HL-60 (cell line): ENCODE measurements around the gene GAS2.

ENCODE experiments used
- DNase-seq, 2 experiments: peaks; one replicate each; pipeline ENCODE4 v3.0.0-alpha.2; 2010 to 2020; ENCODE audit warnings: low read depth in 1 of 2, low spot score in 1 of 2
- H3K27ac ChIP-seq: fragments of 250-450 bp; sonication (Bioruptor Pico); replicated peaks from 2 replicates; pipeline ENCODE4 v1.5.1; 2020; ENCODE audit warnings: mild to moderate bottlenecking, moderate library complexity
- H3K27me3 ChIP-seq: fragments of 250-450 bp; sonication (Bioruptor Pico); 2 replicates; pipeline ENCODE4 v1.5.1; 2021; ENCODE audit warnings: mild to moderate bottlenecking, moderate library complexity; ENCODE audit not compliant: insufficient read depth, poor library complexity, severe bottlenecking
- H3K4me3 ChIP-seq: replicated peaks from 2 replicates; pipeline ENCODE4 v1.5.1; 2011; ENCODE audit warnings: mild to moderate bottlenecking, control low read depth, low read length; ENCODE audit not compliant: insufficient read depth
- GABPA ChIP-seq: IDR thresholded peaks from 2 replicates; pipeline ENCODE4 v1.6.1; 2012; ENCODE audit warnings: low read depth
- POLR2AphosphoS5 ChIP-seq: IDR thresholded peaks from 2 replicates; pipeline ENCODE4 v1.6.1; 2012; ENCODE audit warnings: low read depth
- REST ChIP-seq: IDR thresholded peaks from 2 replicates; pipeline ENCODE4 v1.6.1; 2012; ENCODE audit warnings: low read depth; ENCODE audit not compliant: insufficient replicate concordance
- SPI1 ChIP-seq: IDR thresholded peaks from 2 replicates; pipeline ENCODE4 v1.6.1; 2012; ENCODE audit warnings: low read depth, mild to moderate bottlenecking, borderline replicate concordance
- TF ChIP-seq, protein P1 (sequence below): IDR thresholded peaks from one replicate; pipeline ENCODE4 v1.5.1; 2011; ENCODE audit warnings: low read length, control low read depth, inconsistent platforms; ENCODE audit not compliant: insufficient read depth

Gene GAS2

GRCh38 chr11:22774716-22775115, 108.3 kb downstream of the GAS2 start:
- H3K4me3 ChIP-seq = no peak overlapping the region
- TF ChIP-seq POLR2AphosphoS5 (no peak), SPI1 (no peak), GABPA (no peak), REST (no peak)
- TF ChIP-seq, protein P1, sequence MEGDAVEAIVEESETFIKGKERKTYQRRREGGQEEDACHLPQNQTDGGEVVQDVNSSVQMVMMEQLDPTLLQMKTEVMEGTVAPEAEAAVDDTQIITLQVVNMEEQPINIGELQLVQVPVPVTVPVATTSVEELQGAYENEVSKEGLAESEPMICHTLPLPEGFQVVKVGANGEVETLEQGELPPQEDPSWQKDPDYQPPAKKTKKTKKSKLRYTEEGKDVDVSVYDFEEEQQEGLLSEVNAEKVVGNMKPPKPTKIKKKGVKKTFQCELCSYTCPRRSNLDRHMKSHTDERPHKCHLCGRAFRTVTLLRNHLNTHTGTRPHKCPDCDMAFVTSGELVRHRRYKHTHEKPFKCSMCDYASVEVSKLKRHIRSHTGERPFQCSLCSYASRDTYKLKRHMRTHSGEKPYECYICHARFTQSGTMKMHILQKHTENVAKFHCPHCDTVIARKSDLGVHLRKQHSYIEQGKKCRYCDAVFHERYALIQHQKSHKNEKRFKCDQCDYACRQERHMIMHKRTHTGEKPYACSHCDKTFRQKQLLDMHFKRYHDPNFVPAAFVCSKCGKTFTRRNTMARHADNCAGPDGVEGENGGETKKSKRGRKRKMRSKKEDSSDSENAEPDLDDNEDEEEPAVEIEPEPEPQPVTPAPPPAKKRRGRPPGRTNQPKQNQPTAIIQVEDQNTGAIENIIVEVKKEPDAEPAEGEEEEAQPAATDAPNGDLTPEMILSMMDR = no peak
- DNase-seq = no peak
- H3K27me3 ChIP-seq = peaks cover 5% of the 10 kb centered on the region
- H3K27ac ChIP-seq = no peak overlapping the region

GRCh38 chr11:22775248-22775647, 108.8 kb downstream of the GAS2 start:
- TF ChIP-seq GABPA (no peak), POLR2AphosphoS5 (no peak), REST (no peak), SPI1 (no peak)
- TF ChIP-seq, protein P1 = no peak
- Histone ChIP-seq H3K27ac (no peak overlapping the region), H3K4me3 (no peak overlapping the region), H3K27me3 (peaks cover 5% of the 10 kb centered on the region)
- DNase-seq = no peak

DNA sequence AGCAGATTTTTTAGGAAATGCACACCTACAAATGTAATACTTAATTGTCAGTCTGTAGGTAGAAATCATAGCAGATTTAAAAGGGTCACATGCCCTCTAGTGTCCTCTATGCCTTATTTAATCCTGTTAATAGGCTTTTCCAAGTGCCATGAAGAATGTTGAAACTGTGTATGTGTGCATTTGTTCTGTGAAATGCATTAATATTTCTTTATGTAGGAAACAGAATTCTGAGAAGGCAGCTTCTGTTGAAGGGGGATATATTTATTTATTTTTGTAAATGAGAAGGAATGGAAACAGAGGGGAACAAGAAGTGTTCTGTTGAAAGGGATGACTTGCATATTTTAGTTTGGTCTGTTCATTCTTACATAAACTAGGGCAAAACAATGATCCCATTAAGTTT, 112.2 kb downstream of the GAS2 start:
- TF ChIP-seq SPI1 (no peak), GABPA (no peak), POLR2AphosphoS5 (no peak), REST (no peak)
- TF ChIP-seq, protein P1 = no peak
- no peak for DNase-seq
- Histone ChIP-seq H3K4me3 (no peak overlapping the region), H3K27ac (no peak overlapping the region), H3K27me3 (peaks cover 5% of the 10 kb centered on the region)
